Measurements from ENCODE around the gene FRY. TPM values are rescaled to one million over a fixed set of nuclear protein-coding genes. Genes with fewer than 3 reads are reported as not detected.

FRY gene
- total RNA-seq, 1 donor from 2014 or later, result 4.5 TPM

DNA sequence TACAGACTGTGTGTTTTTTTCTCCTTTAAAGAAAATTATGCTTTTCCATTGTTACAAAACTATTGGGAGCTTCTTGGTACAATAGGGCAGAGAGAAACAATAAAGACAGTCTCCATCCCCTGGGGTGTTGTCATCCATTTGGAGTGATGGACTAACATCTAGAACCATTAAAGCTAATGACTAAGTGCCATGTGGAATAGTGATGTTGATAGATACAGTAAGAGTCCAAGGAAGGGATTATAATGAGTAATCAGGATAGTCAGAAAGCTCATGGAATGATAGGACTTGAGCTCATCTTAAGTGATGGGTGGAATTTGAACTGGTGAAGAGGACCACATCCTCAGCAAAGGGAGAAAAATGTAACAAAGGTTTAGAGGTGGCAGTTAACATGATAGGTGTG, 24.1 kb upstream of the FRY start:
- peaks cover 2% of the 10 kb centered on the region for H3K4me1 Mint-ChIP-seq (ENCODE audit: unreplicated experiment)
- no peak overlapping the region for H3K27ac Mint-ChIP-seq (ENCODE audit: unreplicated experiment)
- no peaks in the 10 kb centered on the region for H3K36me3 Mint-ChIP-seq (ENCODE audit: low read depth, unreplicated experiment)
- H3K9me3 Mint-ChIP-seq (ENCODE audit: unreplicated experiment), result no peaks in the 10 kb centered on the region
- no peak for DNase-seq (ENCODE audit: low spot score)
- no peak overlapping the region for H3K4me3 Mint-ChIP-seq (ENCODE audit: unreplicated experiment)
- peaks cover 2% of the 10 kb centered on the region for H3K27me3 Mint-ChIP-seq (ENCODE audit: unreplicated experiment)
- TF ChIP-seq, protein P1, sequence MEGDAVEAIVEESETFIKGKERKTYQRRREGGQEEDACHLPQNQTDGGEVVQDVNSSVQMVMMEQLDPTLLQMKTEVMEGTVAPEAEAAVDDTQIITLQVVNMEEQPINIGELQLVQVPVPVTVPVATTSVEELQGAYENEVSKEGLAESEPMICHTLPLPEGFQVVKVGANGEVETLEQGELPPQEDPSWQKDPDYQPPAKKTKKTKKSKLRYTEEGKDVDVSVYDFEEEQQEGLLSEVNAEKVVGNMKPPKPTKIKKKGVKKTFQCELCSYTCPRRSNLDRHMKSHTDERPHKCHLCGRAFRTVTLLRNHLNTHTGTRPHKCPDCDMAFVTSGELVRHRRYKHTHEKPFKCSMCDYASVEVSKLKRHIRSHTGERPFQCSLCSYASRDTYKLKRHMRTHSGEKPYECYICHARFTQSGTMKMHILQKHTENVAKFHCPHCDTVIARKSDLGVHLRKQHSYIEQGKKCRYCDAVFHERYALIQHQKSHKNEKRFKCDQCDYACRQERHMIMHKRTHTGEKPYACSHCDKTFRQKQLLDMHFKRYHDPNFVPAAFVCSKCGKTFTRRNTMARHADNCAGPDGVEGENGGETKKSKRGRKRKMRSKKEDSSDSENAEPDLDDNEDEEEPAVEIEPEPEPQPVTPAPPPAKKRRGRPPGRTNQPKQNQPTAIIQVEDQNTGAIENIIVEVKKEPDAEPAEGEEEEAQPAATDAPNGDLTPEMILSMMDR (IDR thresholded peaks at IDR 0.05; ENCODE audit: unreplicated experiment), result no peak

DNA sequence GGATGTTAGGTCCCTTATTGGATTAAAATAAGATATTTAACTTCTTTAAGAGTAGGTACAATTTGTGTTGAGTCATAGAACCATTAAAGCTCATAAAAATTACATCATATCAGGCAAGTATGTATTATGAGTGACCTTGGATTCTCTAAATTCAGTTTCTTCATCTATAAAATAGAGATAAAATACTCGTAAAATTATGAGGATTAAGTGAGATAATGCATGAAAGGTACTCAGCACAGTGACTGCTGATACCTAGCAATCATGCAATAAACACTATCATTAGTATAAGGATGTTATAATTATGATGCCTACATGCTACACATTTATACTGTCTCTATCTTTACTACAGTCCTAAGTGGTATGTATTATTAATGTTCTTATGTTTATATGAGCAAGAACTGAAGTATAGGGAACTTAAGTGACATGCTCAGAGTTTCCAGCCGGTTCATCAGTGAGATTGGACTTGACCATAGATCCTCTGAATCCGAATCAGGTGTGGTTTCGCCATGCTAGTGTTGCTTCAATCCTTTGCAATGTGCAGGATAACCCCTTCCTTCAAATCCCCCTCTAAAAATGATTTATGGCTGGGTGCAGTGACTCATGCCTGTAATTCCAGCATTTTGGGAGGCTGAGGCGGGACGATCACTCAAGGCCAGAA, 22.9 kb upstream of the FRY start:
- Mint-ChIP-seq H3K4me3 (ENCODE audit: unreplicated experiment) (no peak overlapping the region), H3K4me1 (ENCODE audit: unreplicated experiment) (peaks cover 2% of the 10 kb centered on the region), H3K27ac (ENCODE audit: unreplicated experiment) (no peak overlapping the region), H3K36me3 (ENCODE audit: low read depth, unreplicated experiment) (no peaks in the 10 kb centered on the region), H3K9me3 (ENCODE audit: unreplicated experiment) (no peaks in the 10 kb centered on the region), H3K27me3 (ENCODE audit: unreplicated experiment) (no peaks in the 10 kb centered on the region)
- no peak for DNase-seq (ENCODE audit: low spot score)
- TF ChIP-seq, protein P1 (IDR thresholded peaks at IDR 0.05; ENCODE audit: unreplicated experiment), result no peak

DNA sequence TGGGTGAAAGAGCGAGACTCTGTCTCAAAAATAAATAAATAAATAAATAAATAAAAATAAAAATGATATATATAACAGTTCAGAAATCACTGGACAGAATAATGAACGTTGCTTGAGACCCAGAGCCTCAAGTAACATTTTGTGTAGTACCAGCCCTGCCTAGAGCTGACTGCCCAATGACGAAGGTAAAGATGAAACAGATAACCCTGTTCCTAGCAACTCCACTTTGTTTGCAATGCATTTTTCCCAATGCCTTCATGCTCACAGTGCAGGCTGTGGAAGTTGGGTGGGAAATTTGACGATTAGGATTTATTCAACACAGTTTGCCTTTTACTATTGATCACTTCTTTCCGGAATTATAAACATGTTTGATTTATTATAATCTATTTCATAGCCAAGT, 22.2 kb upstream of the FRY start:
- no peaks in the 10 kb centered on the region for H3K27me3 Mint-ChIP-seq (ENCODE audit: unreplicated experiment)
- H3K4me3 Mint-ChIP-seq (ENCODE audit: unreplicated experiment), result no peak overlapping the region
- peaks cover 2% of the 10 kb centered on the region for H3K4me1 Mint-ChIP-seq (ENCODE audit: unreplicated experiment)

DNA sequence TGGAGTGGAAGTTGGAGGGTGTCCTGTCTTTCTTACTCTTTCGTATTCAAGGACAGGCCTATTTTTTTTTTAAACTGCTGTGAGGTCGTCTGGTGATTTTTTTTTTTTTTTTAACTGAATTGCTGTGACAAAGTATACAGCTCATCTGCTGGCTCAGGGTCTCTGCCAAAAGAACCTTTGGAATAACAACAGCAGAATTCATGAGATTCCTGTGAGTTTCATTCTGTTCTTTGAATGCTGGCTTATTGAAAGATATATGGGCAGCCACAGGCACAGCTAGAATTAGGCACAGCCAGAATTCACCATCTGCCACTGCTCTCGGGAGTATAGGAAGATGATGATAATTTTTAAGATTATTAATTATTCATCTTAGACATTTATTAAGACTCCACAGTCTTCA, 21.4 kb upstream of the FRY start:
- H3K27ac Mint-ChIP-seq (ENCODE audit: unreplicated experiment), result no peak overlapping the region
- TF ChIP-seq, protein P1 (IDR thresholded peaks at IDR 0.05; ENCODE audit: unreplicated experiment), result no peak
- peaks cover 2% of the 10 kb centered on the region for H3K4me1 Mint-ChIP-seq (ENCODE audit: unreplicated experiment)
- no peaks in the 10 kb centered on the region for H3K27me3 Mint-ChIP-seq (ENCODE audit: unreplicated experiment)
- H3K4me3 Mint-ChIP-seq (ENCODE audit: unreplicated experiment), result no peak overlapping the region
- no peak for DNase-seq (ENCODE audit: low spot score)
- H3K36me3 Mint-ChIP-seq (ENCODE audit: low read depth, unreplicated experiment), result no peaks in the 10 kb centered on the region
- no peaks in the 10 kb centered on the region for H3K9me3 Mint-ChIP-seq (ENCODE audit: unreplicated experiment)

More for the DNA sequence above, 22.2 kb upstream of the FRY start:
- TF ChIP-seq, protein P1 (IDR thresholded peaks at IDR 0.05; ENCODE audit: unreplicated experiment), result no peak
- Mint-ChIP-seq H3K9me3 (ENCODE audit: unreplicated experiment) (no peaks in the 10 kb centered on the region), H3K36me3 (ENCODE audit: low read depth, unreplicated experiment) (no peaks in the 10 kb centered on the region), H3K27ac (ENCODE audit: unreplicated experiment) (no peak overlapping the region)
- no peak for DNase-seq (ENCODE audit: low spot score)

DNA sequence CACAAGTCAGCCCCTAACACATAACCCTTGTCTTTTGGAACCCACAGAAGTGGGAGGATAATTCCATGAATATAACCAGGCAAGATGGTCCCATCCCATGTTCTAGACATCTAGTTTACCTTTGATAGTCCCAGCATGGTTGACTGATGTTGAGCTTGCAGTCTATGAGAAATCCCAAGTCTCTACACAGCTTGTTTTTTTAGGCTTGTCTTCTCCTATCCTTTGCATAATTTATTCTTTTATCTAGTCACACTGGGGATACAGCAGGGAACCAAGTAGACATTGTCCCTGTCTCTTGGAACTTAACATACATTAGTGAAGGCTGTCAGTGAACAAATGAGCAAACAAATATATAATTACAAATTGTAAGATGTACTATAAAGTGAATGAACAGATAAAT, 19.6 kb upstream of the FRY start:
- H3K27ac Mint-ChIP-seq (ENCODE audit: unreplicated experiment), result no peak overlapping the region
- TF ChIP-seq, protein P1 (IDR thresholded peaks at IDR 0.05; ENCODE audit: unreplicated experiment), result no peak
- no peak for DNase-seq (ENCODE audit: low spot score)
- H3K36me3 Mint-ChIP-seq (ENCODE audit: low read depth, unreplicated experiment), result no peaks in the 10 kb centered on the region
- H3K4me3 Mint-ChIP-seq (ENCODE audit: unreplicated experiment), result no peak overlapping the region
- peaks cover 2% of the 10 kb centered on the region for H3K4me1 Mint-ChIP-seq (ENCODE audit: unreplicated experiment)
- H3K9me3 Mint-ChIP-seq (ENCODE audit: unreplicated experiment), result no peaks in the 10 kb centered on the region
- no peaks in the 10 kb centered on the region for H3K27me3 Mint-ChIP-seq (ENCODE audit: unreplicated experiment)
